IMR-90 (cell line): ENCODE results near the gene KRTAP5-1. TPM values are rescaled to one million over a fixed set of nuclear protein-coding genes. Genes with fewer than 3 reads are reported as not detected.
"Not testable (repeated sequence)": the region's sequence is repeated elsewhere in the genome, so short reads cannot be mapped to it uniquely, and the experiment has no call there.

Source experiments
- ATAC-seq: fragments of 200-7000 bp; cut with Tn5 transposase; 2 replicates; pipeline ENCODE4 v1.9.1; 2020; ENCODE audit warnings: low read depth, mild to moderate bottlenecking, moderate library complexity
- BruUV-seq: library from RNA; stranded (reverse); fragments of 400-500 nt; replicated peaks from 2 replicates; lab custom pipeline; 2021; lab: Mats Ljungman, UMichigan
- CTCF ChIA-PET: fragments of 300-600 bp; formaldehyde crosslinking; extraction: SDS; loops from one replicate; lab custom pipeline; 2021; ENCODE audit warnings: antibody characterized with exemption; lab: Yijun Ruan, JAX
- POLR2A ChIA-PET: fragments of 300-600 bp; sonication (Branson Sonifier 250); formaldehyde crosslinking; loops from one replicate; lab custom pipeline; 2022; ENCODE audit warnings: antibody characterized with exemption; ENCODE audit not compliant: unreplicated experiment; lab: Charles Lee
- DNase-seq: peaks from one replicate; pipeline ENCODE4 v3.0.0; 2013
- H2AFZ ChIP-seq: replicated peaks from 2 replicates; pipeline ENCODE3; 2013; ENCODE audit warnings: low read length, mild to moderate bottlenecking; ENCODE audit not compliant: poor library complexity
- H2AK5ac ChIP-seq: 2 replicates; pipeline ENCODE4 v1.6.1; 2013; ENCODE audit warnings: low read depth, low read length, inconsistent platforms
- H2AK9ac ChIP-seq: replicated peaks from 2 replicates; pipeline ENCODE3; 2013; ENCODE audit warnings: mild to moderate bottlenecking, low read depth, low read length, moderate library complexity; ENCODE audit not compliant: poor library complexity
- H2BK120ac ChIP-seq: 2 replicates; pipeline ENCODE4 v1.6.1; 2013; ENCODE audit warnings: low read depth, low read length, inconsistent platforms
- H2BK15ac ChIP-seq: 3 replicates; pipeline ENCODE4 v1.6.1; 2013; ENCODE audit warnings: low read depth, low read length, inconsistent platforms
- H2BK20ac ChIP-seq: 2 replicates; pipeline ENCODE4 v1.6.1; 2013; ENCODE audit warnings: low read depth, mild to moderate bottlenecking, inconsistent platforms, low read length, moderate library complexity
- H2BK5ac ChIP-seq: 2 replicates; pipeline ENCODE4 v1.6.1; 2013; ENCODE audit warnings: mild to moderate bottlenecking, low read depth, low read length, inconsistent platforms; ENCODE audit not compliant: poor library complexity, severe bottlenecking
- H3K14ac ChIP-seq: replicated peaks from 2 replicates; pipeline ENCODE4 v1.6.1; 2013; ENCODE audit warnings: low read depth, low read length, inconsistent platforms
- H3K18ac ChIP-seq: 2 replicates; pipeline ENCODE4 v1.6.1; 2013; ENCODE audit warnings: low read depth, low read length, control low read depth
- H3K23ac ChIP-seq: 2 replicates; pipeline ENCODE4 v1.6.1; 2013; ENCODE audit warnings: low read depth, low read length, inconsistent platforms
- H3K27ac ChIP-seq: 2 replicates; pipeline ENCODE4 v1.5.1; 2013; ENCODE audit warnings: mild to moderate bottlenecking, control low read depth, low read length; ENCODE audit not compliant: insufficient read depth
- H3K27me3 ChIP-seq: 2 replicates; pipeline ENCODE4 v1.6.1; 2013; ENCODE audit warnings: low read length; ENCODE audit not compliant: control insufficient read depth, insufficient read depth
- H3K36me3 ChIP-seq: 2 replicates; pipeline ENCODE4 v1.6.1; 2013; ENCODE audit warnings: low read length, mixed read lengths; ENCODE audit not compliant: control insufficient read depth, insufficient read depth
- H3K4ac ChIP-seq: 2 replicates; pipeline ENCODE4 v1.6.1; 2013; ENCODE audit warnings: low read depth, low read length, inconsistent platforms
- H3K4me1 ChIP-seq: 2 replicates; pipeline ENCODE4 v1.6.1; 2013; ENCODE audit warnings: low read length, mixed read lengths; ENCODE audit not compliant: control insufficient read depth, insufficient read depth
- H3K4me2 ChIP-seq: 2 replicates; pipeline ENCODE4 v1.6.1; 2013; ENCODE audit warnings: low read depth, mild to moderate bottlenecking, control low read depth, low read length, moderate library complexity
- H3K4me3 ChIP-seq: 2 replicates; pipeline ENCODE4 v1.5.1; 2013; ENCODE audit warnings: low read depth, mild to moderate bottlenecking, control low read depth, low read length, moderate library complexity; ENCODE audit not compliant: insufficient read depth
- H3K56ac ChIP-seq: 2 replicates; pipeline ENCODE4 v1.6.1; 2013; ENCODE audit warnings: low read length, inconsistent platforms; ENCODE audit not compliant: insufficient read depth; ENCODE audit errors: extremely low read depth
- H3K79me1 ChIP-seq, 2 experiments: 2 replicates each; pipeline ENCODE4 v1.6.1; 2013; ENCODE audit warnings: low read length in 2 of 2, inconsistent platforms in 1 of 2, low read depth in 1 of 2
- H3K9ac ChIP-seq: 2 replicates; pipeline ENCODE4 v1.6.1; 2013; ENCODE audit warnings: low read depth, low read length, control low read depth
- H3K9me1 ChIP-seq: 2 replicates; pipeline ENCODE4 v1.6.1; 2013; ENCODE audit warnings: low read length, inconsistent platforms; ENCODE audit not compliant: insufficient read depth
- H3K9me3 ChIP-seq: 2 replicates; pipeline ENCODE4 v1.6.1; 2013; ENCODE audit warnings: low read length; ENCODE audit not compliant: control insufficient read depth, insufficient read depth
- H4K20me1 ChIP-seq: 2 replicates; pipeline ENCODE4 v1.6.1; 2013; ENCODE audit warnings: low read length, inconsistent platforms; ENCODE audit not compliant: insufficient read depth
- H4K5ac ChIP-seq: 2 replicates; pipeline ENCODE4 v1.6.1; 2013; ENCODE audit warnings: mild to moderate bottlenecking, low read depth, low read length, control low read depth
- H4K8ac ChIP-seq, 2 experiments: 2 replicates each; pipeline ENCODE4 v1.6.1; 2013; ENCODE audit warnings: low read depth in 2 of 2, low read length in 2 of 2, control low read depth in 1 of 2, inconsistent platforms in 1 of 2
- H4K91ac ChIP-seq: 2 replicates; pipeline ENCODE4 v1.6.1; 2013; ENCODE audit warnings: low read depth, low read length, inconsistent platforms; ENCODE audit not compliant: insufficient read depth
- ELK1 ChIP-seq: fragments of 150-350 bp; IDR thresholded peaks from 2 replicates; pipeline ENCODE4 v1.6.1; 2016; ENCODE audit warnings: low read depth, mild to moderate bottlenecking, low read length, moderate library complexity, borderline replicate concordance
- SMC3 ChIP-seq: fragments of 150-350 bp; IDR thresholded peaks from 2 replicates; pipeline ENCODE4 v1.6.1; 2016; ENCODE audit warnings: low read depth, mild to moderate bottlenecking, antibody characterized with exemption, low read length, moderate library complexity
- WGBS, 2 experiments: methylation state at CpG; one replicate each; pipeline versions ENCODE4 v1.1.5 to v1.1.7; 2013; ENCODE audit warnings: missing lambda C conversion rate in 2 of 2; ENCODE audit not compliant: insufficient read length in 1 of 2; ENCODE audit errors: extremely low coverage in 2 of 2; 5-methylcytosine and 5-hydroxymethylcytosine counted together
- dilution Hi-C: fragments of 300-500 bp; cut with HindIII; formaldehyde crosslinking; loops from one replicate; pipeline ENCODE4 v1.14.3; 2018; ENCODE audit warnings: low sequenced_read_pairs; ENCODE audit not compliant: unreplicated experiment
- in situ Hi-C: fragments of 300-500 bp; cut with MboI; formaldehyde crosslinking; loops from 3 replicates; pipeline ENCODE4 v1.14.3; 2019; ENCODE audit warnings: low sequenced_read_pairs, inconsistent platforms, mixed read lengths
- intact Hi-C: fragments of 100-400 bp; cut with micrococcal nuclease; formaldehyde crosslinking; loops from 2 replicates; pipeline ENCODE4 v1.10.0; 2022
- polyA plus RNA-seq, 3 experiments: library from polyadenylated mRNA; depleted of rRNA; stranded (reverse); fragments of >200 nt; gene quantifications; 2 replicates each; pipeline ENCODE4 v1.2.3, GENCODE V29; 2012; ENCODE audit warnings: low replicate concordance in 1 of 3
- total RNA-seq: library from RNA; depleted of rRNA; stranded (reverse); fragments of >200 nt; gene quantifications from 2 replicates; pipeline ENCODE4 v1.2.3, GENCODE V29; 2012

KRTAP5-1 gene
- total and polyA plus RNA-seq, 2 of the 4 experiments (the other 2 are of a cell fraction): not detected

DNA sequence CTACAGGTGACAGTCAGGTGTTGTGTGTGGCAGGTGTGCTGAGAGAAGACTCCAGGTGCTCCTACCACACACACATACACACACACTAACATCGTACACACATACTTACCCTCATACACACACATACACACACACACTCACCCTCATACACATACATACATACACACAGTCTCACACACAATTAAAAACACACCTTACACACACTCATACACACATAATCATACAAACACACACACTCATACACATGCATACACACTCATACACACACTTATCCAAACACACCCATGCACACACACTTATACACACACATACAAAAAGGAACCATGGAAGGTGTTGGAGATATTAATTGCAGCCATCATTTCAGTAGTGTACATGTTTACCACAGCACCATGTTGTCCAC is 18.5 kb upstream of the KRTAP5-1 start:
- 67% methylated on average over 1 of the region's 1 CpG; no CpG with 5 or more reads in 1 of the 2 experiments for WGBS, 2 experiments
- no peak overlapping the region for H2AFZ ChIP-seq

DNA sequence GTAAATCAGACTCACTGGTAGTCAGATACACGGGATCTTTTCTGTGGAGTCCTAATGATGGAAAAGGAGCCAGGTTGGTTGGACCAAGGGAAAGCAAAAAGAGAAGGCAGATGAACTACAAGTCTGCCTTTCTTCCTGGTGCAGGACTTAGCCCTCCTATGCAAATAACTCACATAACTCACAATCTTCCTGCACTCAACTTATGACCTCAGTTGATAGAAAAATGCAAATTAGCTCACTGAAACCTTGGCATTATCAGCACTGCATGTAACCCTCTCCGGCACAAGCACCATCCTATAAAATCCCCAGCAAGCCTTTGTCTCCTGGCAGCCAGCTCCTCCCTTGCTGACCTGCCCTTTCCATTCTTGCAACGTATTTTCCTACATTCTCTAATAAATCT is 16.6 kb upstream of the KRTAP5-1 start:
- dilution Hi-C loops, H3K9ac ChIP-seq, H3K36me3 ChIP-seq, H3K4me3 ChIP-seq, H3K9me1 ChIP-seq, H4K91ac ChIP-seq, H3K9me3 ChIP-seq, H4K8ac ChIP-seq, H3K23ac ChIP-seq, CTCF ChIA-PET, H4K20me1 ChIP-seq, H2AFZ ChIP-seq, H3K4me2 ChIP-seq, H2BK120ac ChIP-seq, H2AK5ac ChIP-seq, in situ Hi-C loops, H3K4ac ChIP-seq, H2BK5ac ChIP-seq, H3K56ac ChIP-seq, DNase-seq, H2BK15ac ChIP-seq, H3K18ac ChIP-seq, H3K79me1 ChIP-seq, H3K14ac ChIP-seq, ATAC-seq, intact Hi-C loops, H2BK20ac ChIP-seq, H3K27ac ChIP-seq, POLR2A ChIA-PET, H4K5ac ChIP-seq, BruUV-seq, H2AK9ac ChIP-seq, H3K4me1 ChIP-seq: not testable (repeated sequence)
- H3K27me3 ChIP-seq: peaks cover 53% of the 10 kb centered on the region
- no CpG with 5 or more reads among the region's 3 CpGs for WGBS, 2 experiments

More for the DNA sequence above, 18.5 kb upstream of the KRTAP5-1 start:
- no peak overlapping the region for H2BK120ac ChIP-seq
- H4K20me1 ChIP-seq: no peaks in the 10 kb centered on the region
- H3K23ac ChIP-seq: no peak overlapping the region
- H2AK5ac ChIP-seq: no peak overlapping the region
- POLR2A ChIA-PET: no interaction called here
- H2BK5ac ChIP-seq: peak overlapping the region; percentile 26
- no peak overlapping the region for H3K56ac ChIP-seq
- no peak overlapping the region for H3K4me3 ChIP-seq
- dilution Hi-C loops (no loop called here), in situ Hi-C loops (no loop called here), intact Hi-C loops (no loop called here)
- ATAC-seq: no peak
- no peak overlapping the region for H3K18ac ChIP-seq
- TF ChIP-seq ELK1 (no peak), SMC3 (no peak)
- no peak overlapping the region for H2BK20ac ChIP-seq
- BruUV-seq: no TSS peak
- CTCF ChIA-PET: no interaction called here
- H4K8ac ChIP-seq: no peak overlapping the region
- H4K91ac ChIP-seq: no peak overlapping the region
- no peak overlapping the region for H2BK15ac ChIP-seq
- H3K9me3 ChIP-seq: no peaks in the 10 kb centered on the region
- no peak overlapping the region for H3K4me2 ChIP-seq
- H3K36me3 ChIP-seq: no peaks in the 10 kb centered on the region
- H3K14ac ChIP-seq: no peak overlapping the region
- H3K9ac ChIP-seq: no peak overlapping the region
- H3K4ac ChIP-seq: no peak overlapping the region
- no peaks in the 10 kb centered on the region for H3K4me1 ChIP-seq
- no peaks in the 10 kb centered on the region for H3K79me1 ChIP-seq
- H3K27me3 ChIP-seq: peaks cover 56% of the 10 kb centered on the region
- H3K9me1 ChIP-seq: no peaks in the 10 kb centered on the region
- no peak overlapping the region for H2AK9ac ChIP-seq
- no peak for DNase-seq
- H3K27ac ChIP-seq: no peak overlapping the region
- H4K5ac ChIP-seq: no peak overlapping the region
